ENCODE data around the gene NTM. TPM values are rescaled to one million over a fixed set of nuclear protein-coding genes. Genes with fewer than 3 reads are reported as not detected.
A peak's percentile ranks its signal among the peaks of the same experiment; 100 is the strongest.

NTM gene
- total and polyA plus RNA-seq, 2 donors from 2014 or later, result 0.92 to 10.3 TPM

- peaks cover 5% of the 10 kb centered on the region for H3K27me3 ChIP-seq (ENCODE audit: control insufficient read depth, insufficient read depth, low read length)
- no peak overlapping the region for H3K27ac ChIP-seq (ENCODE audit: low read depth in 2 of 2, low read length in 2 of 2)
- no peak overlapping the region for H3K9ac ChIP-seq (ENCODE audit: low read length in 3 of 3)
- H3K9me3 ChIP-seq (ENCODE audit: control insufficient read depth in 2 of 3, insufficient read depth in 1 of 3, low read length in 3 of 3), result no peaks in the 10 kb centered on the region
- peaks cover 0 to 4% (median 0%) of the 10 kb centered on the region in 3 donors for H3K4me1 ChIP-seq (ENCODE audit: control insufficient read depth in 2 of 3, insufficient read depth in 2 of 3, low read depth in 1 of 3, low read length in 3 of 3)
- no peak for TF ChIP-seq CTCF (IDR thresholded peaks at IDR 0.05; ENCODE audit: borderline replicate concordance, extremely low read depth, insufficient read depth)
- DNase-seq (no peak), FAIRE-seq (no peak)
- intact Hi-C loops (cut with DNase I), result no loop called here
- H3K36me3 ChIP-seq (ENCODE audit: control insufficient read depth in 2 of 3, insufficient read depth in 3 of 3, low read length in 3 of 3), result no peaks in the 10 kb centered on the region
- H3K4me3 ChIP-seq (ENCODE audit: low read length in 3 of 3), result no peak overlapping the region
Observed at GRCh38 chr11:131692151-131692550, 321.7 kb downstream of the NTM start.

GRCh38 chr11:131692961-131693360 lies 322.5 kb downstream of the NTM start:
- Histone ChIP-seq H3K9ac (ENCODE audit: low read length in 3 of 3) (no peak overlapping the region), H3K36me3 (ENCODE audit: control insufficient read depth in 2 of 3, insufficient read depth in 3 of 3, low read length in 3 of 3) (no peaks in the 10 kb centered on the region), H3K27ac (ENCODE audit: low read depth in 2 of 2, low read length in 2 of 2) (no peak overlapping the region), H3K9me3 (ENCODE audit: control insufficient read depth in 2 of 3, insufficient read depth in 1 of 3, low read length in 3 of 3) (no peaks in the 10 kb centered on the region), H3K4me1 (ENCODE audit: control insufficient read depth in 2 of 3, insufficient read depth in 2 of 3, low read depth in 1 of 3, low read length in 3 of 3) (peaks cover 0 to 4% (median 0%) of the 10 kb centered on the region in 3 donors), H3K27me3 (ENCODE audit: control insufficient read depth, insufficient read depth, low read length) (peaks cover 5% of the 10 kb centered on the region), H3K4me3 (ENCODE audit: low read length in 3 of 3) (no peak overlapping the region)
- no peak for FAIRE-seq
- no peak for TF ChIP-seq CTCF (IDR thresholded peaks at IDR 0.05; ENCODE audit: borderline replicate concordance, extremely low read depth, insufficient read depth)
- DNase-seq, result peak in 1 of 5 donors; percentile 36
- intact Hi-C loops (cut with DNase I), result no loop called here

GRCh38 chr11:131693756-131694155 lies 323.3 kb downstream of the NTM start:
- TF ChIP-seq CTCF (IDR thresholded peaks at IDR 0.05; ENCODE audit: borderline replicate concordance, extremely low read depth, insufficient read depth), result no peak
- intact Hi-C loops (cut with DNase I), result no loop called here

More at GRCh38 chr11:131693756-131694155, 323.3 kb downstream of the NTM start:
- FAIRE-seq (no peak), DNase-seq (peak in 1 of 5 donors; percentile 21)
- H3K4me1 ChIP-seq (ENCODE audit: control insufficient read depth in 2 of 3, insufficient read depth in 2 of 3, low read depth in 1 of 3, low read length in 3 of 3), result peaks cover 0 to 4% (median 0%) of the 10 kb centered on the region in 3 donors
- H3K36me3 ChIP-seq (ENCODE audit: control insufficient read depth in 2 of 3, insufficient read depth in 3 of 3, low read length in 3 of 3), result no peaks in the 10 kb centered on the region
- H3K9me3 ChIP-seq (ENCODE audit: control insufficient read depth in 2 of 3, insufficient read depth in 1 of 3, low read length in 3 of 3), result no peaks in the 10 kb centered on the region
- H3K27me3 ChIP-seq (ENCODE audit: control insufficient read depth, insufficient read depth, low read length), result peaks cover 5% of the 10 kb centered on the region
- H3K4me3 ChIP-seq (ENCODE audit: low read length in 3 of 3), result no peak overlapping the region
- no peak overlapping the region for H3K27ac ChIP-seq (ENCODE audit: low read depth in 2 of 2, low read length in 2 of 2)
- no peak overlapping the region for H3K9ac ChIP-seq (ENCODE audit: low read length in 3 of 3)
